Stimulated activated naive CD4-positive, alpha-beta T cell treated with Interleukin-2 at 50 U/mL for 16 hours (primary cell): ENCODE results near the gene OSBPL5.
A peak's percentile ranks its signal among the peaks of the same experiment; 100 is the strongest.
"Not testable (repeated sequence)": the region's sequence is repeated elsewhere in the genome, so short reads cannot be mapped to it uniquely, and the experiment has no call there.

Source experiments
- DNase-seq: peaks from one replicate; lab custom pipeline; 2025; lab: John Stamatoyannopoulos, UW

Gene OSBPL5

DNA sequence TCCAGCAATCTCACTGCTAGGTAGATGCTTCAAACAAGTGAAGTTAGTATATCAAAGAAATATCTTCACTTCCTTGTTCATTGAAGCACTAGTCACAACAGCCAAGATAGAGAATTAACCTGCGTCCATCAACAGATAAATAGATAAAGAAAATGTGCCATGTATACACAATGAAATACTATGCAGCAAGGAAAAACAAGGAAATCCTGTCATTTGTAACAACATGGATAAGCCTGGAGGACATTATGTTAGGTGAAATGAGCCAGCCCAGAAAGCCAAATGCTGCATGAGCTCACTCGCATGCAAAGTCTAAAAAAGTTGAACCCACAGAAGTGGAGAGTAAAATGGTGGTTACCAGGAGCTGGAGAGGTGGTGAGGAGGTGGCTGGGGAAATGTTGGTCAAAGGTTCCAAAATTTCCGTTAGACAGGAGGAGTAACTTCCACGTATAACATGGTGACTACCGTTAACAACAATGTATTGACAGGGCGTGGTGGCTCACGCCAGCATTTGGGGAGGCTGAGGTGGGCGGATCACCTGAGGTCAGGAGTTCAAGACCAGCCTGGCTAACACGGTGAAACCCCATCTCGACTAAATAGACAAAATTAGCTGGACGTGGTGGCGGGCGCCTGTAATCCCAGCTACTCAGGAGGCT lies 84.3 kb downstream of the OSBPL5 start:
- no peak for DNase-seq

DNA sequence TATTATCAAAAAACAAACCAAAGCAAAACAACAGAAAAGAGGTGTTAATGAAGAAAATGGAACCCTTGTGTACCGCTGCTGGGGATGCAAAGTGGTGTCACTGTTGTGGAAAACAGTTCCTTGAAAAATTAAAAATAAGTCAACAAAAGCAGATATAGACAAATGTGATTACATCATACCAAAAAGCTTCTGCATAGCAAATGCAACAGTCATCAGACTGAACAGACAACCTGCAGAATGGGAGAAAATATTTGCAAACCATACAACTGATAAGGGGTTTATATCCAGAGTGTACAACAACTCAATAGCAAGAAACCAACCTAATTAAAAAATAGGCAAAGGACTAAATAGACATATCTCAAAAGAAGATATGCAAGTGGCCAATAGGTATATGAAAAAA lies 85.0 kb downstream of the OSBPL5 start:
- DNase-seq = no peak

DNA sequence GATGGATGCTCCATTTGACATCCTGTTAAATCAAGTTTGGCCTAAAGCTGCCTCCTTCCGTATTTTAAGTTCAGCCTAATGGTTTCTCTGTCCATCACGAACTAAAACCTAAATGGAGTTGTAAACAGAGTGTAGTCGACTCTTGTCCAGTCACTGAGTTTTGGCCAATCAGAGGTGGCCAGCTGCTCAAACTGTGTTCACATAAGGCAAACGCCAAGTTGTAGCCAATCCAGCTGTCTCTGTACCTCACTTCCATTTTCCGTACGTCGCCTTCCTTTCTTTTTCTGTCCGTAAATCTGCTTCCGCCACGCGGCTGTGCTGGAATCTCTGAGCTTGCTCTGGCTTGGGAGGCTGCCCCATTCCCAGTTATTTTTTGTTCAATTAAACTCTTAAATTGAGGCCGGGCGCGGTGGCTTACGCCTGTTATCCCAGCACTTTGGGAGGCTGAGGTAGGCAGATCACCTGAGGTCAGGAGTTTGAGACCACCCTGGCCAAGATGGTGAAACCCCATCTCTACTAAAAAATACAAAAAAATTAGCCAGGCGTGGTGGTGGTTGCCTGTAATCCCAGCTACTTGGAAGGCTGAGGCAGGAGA lies 87.2 kb downstream of the OSBPL5 start:
- no peak for DNase-seq

DNA sequence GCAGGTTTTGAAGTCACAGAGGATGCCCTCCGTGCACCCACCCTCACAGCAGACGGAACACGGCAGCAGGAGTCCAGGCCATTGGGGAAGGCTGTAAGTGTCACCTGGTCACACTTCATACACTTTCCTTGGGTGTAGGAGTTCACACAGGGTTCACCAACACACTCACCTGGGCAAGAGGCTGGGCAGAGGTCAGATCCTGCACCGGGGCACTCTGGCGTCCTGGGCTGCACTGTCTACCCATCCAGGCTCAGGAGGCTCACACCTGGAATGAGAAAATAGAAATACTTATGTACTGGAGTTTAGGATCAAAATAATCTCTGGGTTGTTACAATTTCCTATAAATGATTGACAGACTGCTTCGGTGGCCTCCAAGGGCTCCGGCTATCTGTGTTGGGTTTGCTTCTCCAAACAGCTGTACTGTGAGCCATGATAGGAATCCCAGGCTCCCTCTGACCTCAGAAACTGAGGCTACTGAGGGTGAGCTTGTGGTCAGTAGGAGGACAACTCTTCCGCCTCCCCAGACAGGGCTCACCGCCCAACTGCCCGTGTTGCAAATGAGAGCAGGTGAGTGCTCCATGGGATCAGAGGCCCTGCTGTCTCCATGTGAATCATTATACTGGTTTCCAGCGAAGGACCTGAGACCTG lies 87.8 kb downstream of the OSBPL5 start:
- DNase-seq = no peak

DNA sequence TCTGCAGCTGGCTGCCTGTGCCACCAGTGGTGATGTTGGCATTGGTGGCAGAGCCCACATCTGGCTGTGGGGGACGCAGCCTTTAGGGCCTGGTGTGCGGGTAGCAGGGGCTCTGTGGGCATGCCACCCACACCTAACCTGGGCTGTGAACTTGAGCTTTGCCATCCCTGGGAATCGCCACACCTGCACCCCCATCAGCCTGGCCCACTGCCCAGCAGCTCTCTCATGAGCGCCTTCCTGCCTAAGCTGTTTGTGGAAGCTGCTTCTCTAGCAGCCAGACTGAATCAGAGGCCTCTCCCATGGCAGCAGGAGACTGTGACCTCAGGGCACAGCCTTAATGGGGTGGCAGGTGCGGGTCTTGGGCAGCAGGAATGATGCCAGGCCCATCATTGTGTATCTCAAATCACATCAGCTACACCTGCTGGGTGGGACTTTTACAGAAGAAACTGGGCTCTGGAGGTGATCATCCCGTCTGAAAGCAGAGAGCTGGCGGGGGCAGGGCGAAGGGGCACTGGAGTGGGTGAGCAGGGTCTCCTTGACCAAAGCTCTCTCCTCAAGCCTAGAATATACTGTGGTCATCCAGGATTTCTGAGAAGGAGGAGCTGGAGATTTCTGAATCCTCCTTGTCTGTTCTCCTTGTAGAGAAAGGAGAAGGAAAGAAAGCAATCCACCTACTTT lies 90.1 kb downstream of the OSBPL5 start:
- no peak for DNase-seq

DNA sequence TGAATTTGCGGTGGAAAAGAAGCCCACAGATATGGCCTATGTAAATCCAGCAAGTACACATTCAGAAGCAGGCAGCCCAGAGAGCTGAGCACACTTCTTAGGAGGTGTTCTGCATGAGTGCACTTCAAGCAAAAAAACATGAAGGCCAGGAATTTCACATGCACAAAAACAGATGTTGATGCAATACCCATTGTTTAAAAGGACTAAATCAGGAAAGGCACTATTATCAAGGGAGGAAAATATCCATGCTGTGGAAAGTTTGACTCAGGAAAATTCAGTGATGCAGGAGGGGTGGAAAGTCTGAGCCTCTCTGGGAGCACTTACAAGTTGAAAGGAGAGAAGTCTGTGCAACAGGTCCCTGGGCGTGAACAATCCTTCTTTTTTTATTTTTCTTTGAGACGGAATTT lies 92.1 kb downstream of the OSBPL5 start:
- no peak for DNase-seq

DNA sequence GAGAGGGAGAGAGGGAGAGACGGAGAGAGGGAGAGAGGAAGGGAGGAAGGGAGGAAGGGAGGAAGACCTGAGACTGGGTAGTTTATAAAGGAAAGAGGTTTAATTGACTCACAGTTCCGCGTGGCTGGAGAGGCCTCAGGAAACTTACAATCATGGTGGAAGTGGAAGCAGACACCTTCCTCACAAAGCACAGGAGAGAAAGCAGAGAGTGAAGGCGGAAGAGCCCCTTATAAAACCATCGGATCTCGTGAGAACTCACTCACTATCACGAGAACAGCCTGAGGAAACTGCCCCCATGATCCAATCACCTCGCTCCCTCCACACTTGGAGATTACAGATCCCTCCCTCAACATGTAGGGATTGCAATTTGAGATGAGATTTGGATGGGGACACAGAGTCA lies 95.7 kb downstream of the OSBPL5 start:
- DNase-seq = no peak

DNA sequence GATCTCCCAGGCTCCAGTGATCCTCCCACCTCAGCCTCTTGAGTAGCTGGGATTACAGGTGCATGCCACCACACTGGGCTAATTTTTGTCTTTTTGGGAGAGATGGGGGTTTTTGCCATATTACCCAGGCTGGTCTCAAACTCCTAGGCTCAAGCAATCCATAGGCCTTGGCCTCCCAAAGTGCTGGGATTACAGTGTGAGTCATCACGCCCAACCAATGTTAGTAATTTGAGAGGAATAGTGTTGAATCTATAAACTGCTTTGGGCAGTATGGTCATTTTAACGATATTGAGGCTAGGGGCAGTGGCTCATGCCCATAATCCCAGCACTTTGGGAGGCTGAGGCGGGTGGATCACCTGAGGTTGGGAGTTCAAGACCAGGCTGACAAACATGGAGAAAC lies 98.8 kb downstream of the OSBPL5 start:
- not testable (repeated sequence) for DNase-seq

DNA sequence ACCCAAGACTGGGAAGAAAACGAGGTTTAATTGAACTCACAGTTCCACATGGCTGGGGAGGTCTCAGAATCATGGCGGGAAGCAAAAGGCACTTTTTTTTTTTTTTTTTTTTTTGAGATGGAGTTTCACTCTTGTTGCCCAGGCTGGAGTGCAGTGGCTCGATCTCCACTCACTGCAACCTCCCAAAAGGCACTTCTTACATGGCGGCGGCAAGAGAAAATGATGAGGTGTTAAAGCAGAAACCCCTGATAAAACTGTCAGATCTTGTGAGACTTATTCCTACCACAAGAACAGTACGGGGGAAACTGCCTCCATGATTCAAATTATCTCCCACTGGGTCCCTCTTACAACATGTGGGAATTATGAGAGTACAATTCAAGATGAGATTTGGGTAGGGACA lies 100.4 kb downstream of the OSBPL5 start:
- not testable (repeated sequence) for DNase-seq

DNA sequence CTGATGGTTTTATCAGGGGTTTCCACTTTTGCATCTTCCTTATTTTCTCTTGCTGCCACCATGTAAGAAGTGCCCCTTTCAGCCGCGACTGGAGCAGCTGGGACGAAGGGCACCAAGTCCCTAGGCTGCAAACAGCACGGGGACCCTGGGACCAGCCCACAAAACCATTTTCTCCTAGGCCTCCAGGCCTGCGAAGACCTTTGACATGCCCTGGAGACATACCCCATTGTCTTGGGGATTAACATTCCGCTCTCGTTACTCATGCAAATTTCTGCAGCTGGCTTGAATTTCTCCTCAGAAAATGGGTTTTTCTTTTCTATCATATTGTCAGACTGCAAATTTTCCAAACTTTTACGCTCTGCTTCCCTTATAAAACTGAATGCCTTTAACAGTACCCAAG lies 101.2 kb downstream of the OSBPL5 start:
- DNase-seq = not testable (repeated sequence)

DNA sequence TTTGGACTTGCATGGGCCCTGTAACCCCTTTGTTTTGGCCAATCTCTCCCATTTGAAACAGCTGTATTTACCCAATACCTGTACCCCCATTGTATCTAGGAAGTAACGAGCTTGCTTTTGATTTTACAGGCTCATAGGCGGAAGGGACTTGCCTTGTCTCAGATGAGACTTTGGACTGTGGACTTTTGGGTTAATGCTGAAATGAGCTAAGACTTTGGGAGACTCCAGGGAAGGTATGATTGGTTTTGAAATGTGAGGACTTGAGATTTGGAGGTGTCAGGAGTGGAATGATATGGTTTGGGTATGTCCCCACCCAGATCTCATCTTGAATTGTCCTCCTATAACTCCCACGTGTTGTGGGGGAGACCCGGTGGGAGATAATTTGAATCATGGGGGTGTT lies 101.7 kb downstream of the OSBPL5 start:
- not testable (repeated sequence) for DNase-seq

DNA sequence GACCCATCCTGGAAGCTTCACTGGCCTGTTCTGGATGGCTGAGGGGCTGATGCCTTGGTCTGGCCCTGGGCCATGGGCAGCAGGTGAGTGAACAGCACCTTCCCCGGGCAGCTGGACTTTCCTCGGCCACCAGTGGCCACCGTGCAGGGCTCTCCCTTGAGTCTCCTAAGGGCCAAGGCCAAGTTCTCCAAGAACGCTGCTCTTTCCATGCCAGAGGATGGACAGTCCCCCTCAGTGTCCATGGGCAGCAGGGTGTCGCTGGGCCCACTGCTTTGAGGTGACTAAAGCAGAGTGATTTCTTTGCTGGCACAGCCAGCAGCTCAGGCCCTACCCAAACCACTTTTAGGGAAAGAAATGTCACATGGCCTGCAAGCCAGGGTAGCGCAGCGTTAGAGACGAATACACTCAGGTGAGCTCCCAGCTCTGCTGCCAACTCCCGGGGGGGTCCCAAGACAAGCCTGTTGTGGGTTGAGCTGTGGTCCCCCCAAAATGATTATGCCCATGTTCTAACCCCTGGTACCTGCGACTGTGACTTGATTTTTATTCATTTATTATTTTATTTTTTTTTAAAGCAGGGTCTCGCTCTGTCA lies 104.6 kb downstream of the OSBPL5 start:
- no peak for DNase-seq

DNA sequence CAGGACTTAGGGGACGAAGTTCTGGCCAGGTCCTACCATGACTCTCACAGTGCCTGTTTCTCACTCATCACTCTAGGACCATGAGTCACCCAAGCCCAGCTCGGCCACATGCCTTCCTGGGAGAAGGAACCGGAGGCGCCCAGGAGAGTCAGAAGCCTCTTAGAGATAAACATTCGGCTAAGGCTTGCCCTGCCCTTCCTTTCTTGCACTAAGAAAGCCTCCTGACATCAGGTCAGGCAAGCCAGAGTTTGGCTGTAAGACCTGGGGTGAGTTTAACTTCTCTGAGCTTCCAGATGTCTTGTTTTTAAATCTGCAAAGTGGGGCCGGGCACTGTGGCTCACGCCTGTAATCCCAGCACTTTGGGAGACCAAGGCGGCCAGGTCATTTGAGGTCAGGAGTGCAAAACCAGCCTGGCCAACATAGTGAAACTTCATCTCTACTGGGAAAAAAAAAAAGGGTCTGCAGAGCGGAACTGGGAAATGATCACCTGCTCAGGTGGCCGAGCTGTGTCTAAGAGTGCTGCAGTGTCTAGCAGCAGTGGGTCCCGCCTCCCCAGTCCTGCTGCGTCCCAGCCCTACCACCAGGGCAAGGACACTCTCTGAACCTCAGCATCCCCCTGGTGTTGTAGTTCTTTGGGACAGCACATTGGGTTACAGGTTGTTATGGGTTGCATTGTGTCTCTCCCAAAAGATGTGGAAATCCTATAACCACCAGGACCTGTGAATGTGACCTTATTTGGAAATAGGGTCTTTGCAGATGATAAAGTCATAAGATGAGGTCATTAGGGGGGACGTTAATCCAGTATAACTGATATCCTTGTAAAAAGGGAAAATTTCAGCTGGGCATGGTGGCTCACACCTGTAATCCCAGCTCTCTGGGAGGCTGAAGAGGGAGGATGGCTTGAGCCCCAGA lies 106.1 kb downstream of the OSBPL5 start:
- no peak for DNase-seq

DNA sequence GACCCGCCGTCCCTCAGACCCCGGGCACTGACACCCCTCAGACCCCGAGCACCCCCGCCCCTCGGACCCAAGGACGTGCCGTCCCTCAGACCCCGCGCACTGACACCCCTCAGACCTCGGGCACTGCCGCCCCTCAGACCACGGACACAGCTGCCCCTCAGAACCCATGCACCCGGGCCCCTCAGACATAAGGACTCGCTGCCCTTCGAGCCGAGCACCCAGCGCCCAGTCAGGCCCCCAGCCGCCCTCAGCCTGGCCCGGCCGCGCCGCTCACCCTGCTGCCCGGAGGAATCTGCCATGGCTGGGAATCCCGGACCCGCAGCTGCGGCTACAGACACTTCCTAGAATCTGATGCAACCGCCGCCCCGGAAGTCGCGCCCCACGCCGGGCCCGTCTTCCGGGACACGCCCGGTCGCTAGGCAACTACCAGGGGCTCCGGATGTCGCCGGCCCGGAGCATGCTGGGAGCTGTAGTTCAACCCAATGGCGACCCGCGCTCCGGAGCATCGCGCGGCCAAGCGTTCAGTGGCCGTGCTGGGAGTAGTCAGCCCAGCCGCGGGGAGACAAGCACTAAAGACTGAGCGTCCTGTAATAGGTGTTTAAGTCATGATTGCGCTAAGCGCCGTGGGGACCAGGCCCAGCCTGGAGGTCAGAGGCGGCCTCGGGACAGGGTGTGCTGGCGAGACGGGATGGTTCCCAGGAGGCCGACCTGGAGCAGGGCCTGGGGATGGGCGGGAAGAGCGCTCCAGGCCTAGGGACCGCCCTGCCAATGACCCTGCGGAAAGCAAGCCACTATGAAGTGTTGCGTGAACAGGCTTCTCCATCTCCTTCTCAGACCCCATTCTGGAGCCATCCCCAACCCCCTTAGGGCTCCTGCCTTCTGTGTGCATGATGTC lies 107.8 kb downstream of the OSBPL5 start, which contains the start of gene CARS1:
Gene CARS1, minus strand, starts transcription at position 355 of the 895 bp plus-strand sequence. Its CDS starts 56 bp downstream, at position 299.
- DNase-seq = peak; percentile 94

DNA sequence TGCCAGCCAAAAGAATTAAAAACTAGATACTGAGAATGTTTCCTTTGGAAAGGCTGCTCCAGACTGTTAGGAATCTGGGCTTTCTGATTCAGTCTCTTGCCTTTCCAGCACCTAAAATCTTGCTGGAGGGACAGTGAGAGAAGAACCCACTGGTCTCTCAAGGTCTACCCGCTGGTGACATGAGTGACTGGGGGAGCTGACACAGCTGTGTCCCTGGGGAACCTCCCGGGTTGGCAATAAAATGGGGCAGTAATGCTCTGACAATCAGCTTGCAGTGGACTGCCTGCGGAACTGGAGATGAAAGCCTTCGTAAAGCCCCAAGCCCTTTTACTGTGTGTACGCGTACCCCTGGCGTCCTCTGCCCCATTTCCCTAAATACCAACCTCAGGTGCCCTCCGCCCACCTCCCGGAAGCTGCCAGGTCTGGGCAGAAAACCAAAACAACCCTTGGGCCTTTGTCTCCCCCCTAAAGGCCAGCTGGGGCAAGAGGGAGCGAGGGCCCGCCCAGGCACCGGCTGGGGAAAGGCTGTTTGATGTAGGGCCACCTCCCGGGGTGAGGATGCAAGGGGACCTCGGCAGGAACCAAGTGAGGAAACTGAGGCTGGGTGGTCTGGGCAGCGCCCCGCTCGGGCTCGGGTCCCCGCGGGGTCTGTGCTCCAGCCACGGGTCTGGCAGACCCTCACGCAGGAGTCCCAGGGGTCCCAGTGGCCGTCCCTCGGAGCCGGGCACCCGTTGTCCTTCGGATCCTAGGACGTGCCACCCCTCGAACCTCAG lies 108.6 kb downstream of the OSBPL5 start:
- DNase-seq = peak; percentile 33

DNA sequence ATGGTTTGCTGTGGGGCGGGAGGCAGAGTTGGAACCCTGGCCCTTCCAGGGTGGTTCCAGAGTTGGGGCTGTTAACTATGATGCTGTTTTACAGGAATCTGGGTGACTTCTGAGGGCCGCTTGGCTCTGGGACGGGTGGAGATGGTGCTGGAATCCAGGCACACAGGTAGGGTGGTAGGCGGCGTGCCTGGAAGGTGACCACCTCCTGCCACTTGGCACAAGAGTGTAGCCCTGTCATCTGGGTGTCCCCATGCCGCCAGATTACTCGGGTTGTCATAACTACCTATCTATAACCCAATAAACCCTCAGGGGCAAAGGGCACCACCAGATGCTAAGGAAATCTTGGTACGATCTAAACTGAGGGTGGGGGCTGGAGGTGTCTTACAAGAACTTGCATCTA lies 109.2 kb downstream of the OSBPL5 start:
- no peak for DNase-seq

DNA sequence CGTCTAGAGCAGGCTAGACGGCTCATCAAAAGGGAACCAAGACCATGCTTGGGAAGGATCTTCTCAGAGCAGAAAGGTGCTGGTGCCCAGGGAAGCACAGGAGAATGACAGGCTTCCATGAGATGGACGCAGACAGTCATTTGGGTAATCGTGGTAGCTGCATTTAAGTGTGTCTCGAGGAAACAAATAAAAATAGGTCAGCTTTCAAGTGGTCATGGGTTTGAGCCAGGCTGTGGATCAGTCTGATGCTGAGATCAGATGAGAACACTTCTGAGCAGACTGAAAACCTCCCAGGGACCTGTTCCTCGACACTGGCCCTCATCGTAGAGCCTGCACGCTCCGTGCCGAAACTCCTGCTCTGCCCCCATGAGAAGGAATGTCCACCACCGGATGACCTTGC lies 112.5 kb downstream of the OSBPL5 start:
- DNase-seq = no peak

DNA sequence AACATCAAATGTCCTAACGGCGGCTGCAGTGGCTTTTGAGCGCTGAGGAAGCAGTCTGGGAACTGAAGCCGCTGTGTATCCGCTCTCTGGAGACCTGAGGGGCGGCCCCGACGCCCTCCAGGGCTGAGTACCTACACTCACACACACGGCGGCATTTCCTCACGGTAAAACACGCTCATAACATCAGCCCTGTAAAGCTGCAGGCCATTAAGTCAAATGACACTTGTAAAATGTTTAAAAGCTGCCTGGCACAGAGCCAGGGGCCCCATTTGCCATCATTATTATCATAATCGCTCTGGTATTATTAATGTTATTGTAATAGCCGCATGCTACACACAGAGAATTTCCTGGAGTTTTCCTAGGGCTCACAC lies 113.0 kb downstream of the OSBPL5 start:
- no peak for DNase-seq
